ENCODE results near the gene GNAQ. TPM values are rescaled to one million over a fixed set of nuclear protein-coding genes. Genes with fewer than 3 reads are reported as not detected.

The GNAQ gene
- total RNA-seq, 1 experiment from 2014 or later: 48.6 TPM

- no peak overlapping the region for H3K9ac ChIP-seq (ENCODE audit: extremely low read depth, insufficient read length, low read length)
- DNase-seq: no peak
- H2BK20ac ChIP-seq (ENCODE audit: low read depth, low read length, poor library complexity, severe bottlenecking): no peak overlapping the region
- Mint-ChIP-seq H3K9me3 (no peaks in the 10 kb centered on the region), H3K4me3 (no peak overlapping the region), H3K36me3 (ENCODE audit: insufficient read depth in 1 of 3, low read depth in 3 of 3) (no peaks in the 10 kb centered on the region), H3K4me1 (peaks cover 7 to 8% of the 10 kb centered on the region in 2 experiments), H3K27me3 (ENCODE audit: low read depth) (no peaks in the 10 kb centered on the region), H3K27ac (no peak overlapping the region; a peak in 1 of 7 replicates)
- H3K79me2 ChIP-seq (ENCODE audit: insufficient read depth, low read length): no peaks in the 10 kb centered on the region
- no peak overlapping the region for H3K27ac ChIP-seq (ENCODE audit: insufficient read length, low read depth, low read length)
- no peak overlapping the region for H2BK15ac ChIP-seq (ENCODE audit: low read depth, low read length)
- TF ChIP-seq CTCF (conservative IDR thresholded peaks at IDR 0.05): no peak
- no peaks in the 10 kb centered on the region for H3K4me1 ChIP-seq (ENCODE audit: insufficient read depth, low read length)
- H3T11ph ChIP-seq (ENCODE audit: low read length): no peak overlapping the region
- H3K14ac ChIP-seq (ENCODE audit: insufficient read depth, low read length): no peak overlapping the region
- no peak overlapping the region for H3K23ac ChIP-seq (ENCODE audit: insufficient read length, low read depth, low read length)
- peaks cover 3% of the 10 kb centered on the region for H3K79me1 ChIP-seq (ENCODE audit: insufficient read depth, low read depth, low read length, poor library complexity, severe bottlenecking)
- H3K23me2 ChIP-seq (ENCODE audit: insufficient read length, low read depth, low read length, poor library complexity, severe bottlenecking): no peaks in the 10 kb centered on the region
- no peak overlapping the region for H2BK5ac ChIP-seq (ENCODE audit: insufficient read length, low read length)
- no peak overlapping the region for H3K56ac ChIP-seq (ENCODE audit: insufficient read length, low read depth, low read length)
- no peaks in the 10 kb centered on the region for H4K20me1 ChIP-seq (ENCODE audit: control insufficient read depth, insufficient read depth, insufficient read length)
- H3K18ac ChIP-seq (ENCODE audit: insufficient read length, low read depth, low read length): no peak overlapping the region
- no peak overlapping the region for H2AFZ ChIP-seq (ENCODE audit: low read length)
- no peaks in the 10 kb centered on the region for H3K27me3 ChIP-seq (ENCODE audit: insufficient read depth, low read length)
- no peak overlapping the region for H2BK120ac ChIP-seq (ENCODE audit: low read depth, low read length, poor library complexity, severe bottlenecking)
- no peak overlapping the region for H3K4me2 ChIP-seq (ENCODE audit: insufficient read depth, insufficient read length, low read length)
- H3K4ac ChIP-seq (ENCODE audit: low read depth, low read length): no peak overlapping the region
- no peak overlapping the region for H2AK5ac ChIP-seq (ENCODE audit: insufficient read length, low read length)
- no peak overlapping the region for H4K8ac ChIP-seq (replicated peaks; ENCODE audit: insufficient read length, low read depth, low read length)
- WGBS (ENCODE audit: extremely low coverage, insufficient read length, low lambda C conversion rate): no CpG with 5 or more reads among the region's 1 CpG
- H3K9me3 ChIP-seq (ENCODE audit: control insufficient read depth, low read depth, low read length): no peaks in the 10 kb centered on the region
- H4K5ac ChIP-seq (ENCODE audit: insufficient read length, low read depth, low read length): no peak overlapping the region
- H2BK12ac ChIP-seq (ENCODE audit: insufficient read length, low read depth, low read length): no peak overlapping the region
- no peak overlapping the region for H4K91ac ChIP-seq (ENCODE audit: insufficient read length, low read depth, low read length)
Observed at GRCh38 chr9:77877976-77878375, 153.6 kb downstream of the GNAQ start.
